OCI-LY3 (cell line): ENCODE data around the gene AATK.

Source experiments
- H2AFZ ChIP-seq: fragments of 200-600, 300-600 bp; shearing (Covaris generic); 2 replicates; pipeline ENCODE4 v1.6.0; 2014; ENCODE audit warnings: antibody characterized with exemption, low read depth, low read length
- H3K27ac ChIP-seq: fragments of 200-600, 300-600 bp; sonication (generic); 2 replicates; pipeline ENCODE4 v1.5.1; 2014; ENCODE audit warnings: mild to moderate bottlenecking, low read length, moderate library complexity, mixed read lengths
- H3K27me3 ChIP-seq: fragments of 200-600, 300-600 bp; sonication (generic); 2 replicates; pipeline ENCODE4 v1.6.1; 2014; ENCODE audit warnings: low read depth, low read length, mixed read lengths
- H3K36me3 ChIP-seq: fragments of 200-600, 300-600 bp; sonication (generic); replicated peaks from 2 replicates; pipeline ENCODE3; 2014; ENCODE audit warnings: low read depth, low read length, mixed read lengths
- H3K4me1 ChIP-seq: fragments of 300-600, 200-600 bp; sonication (generic); 2 replicates; pipeline ENCODE4 v1.6.1; 2014; ENCODE audit warnings: low read length, mixed read lengths
- H3K4me2 ChIP-seq: fragments of 200-600, 300-600 bp; sonication (generic); 2 replicates; pipeline ENCODE4 v1.6.1; 2014; ENCODE audit warnings: low read length, mixed read lengths
- H3K4me3 ChIP-seq: fragments of 300-600, 200-600 bp; sonication (generic); 2 replicates; pipeline ENCODE4 v1.5.1; 2014; ENCODE audit warnings: antibody characterized with exemption, mild to moderate bottlenecking, low read length, moderate library complexity
- H3K79me2 ChIP-seq: fragments of 300-600, 200-600 bp; shearing (Covaris generic); 2 replicates; pipeline ENCODE4 v1.6.1; 2014; ENCODE audit warnings: mild to moderate bottlenecking, low read length, mixed read lengths
- H3K9ac ChIP-seq: fragments of 300-600, 200-600 bp; shearing (Covaris generic); 2 replicates; pipeline ENCODE4 v1.6.0; 2014; ENCODE audit warnings: mild to moderate bottlenecking, low read length, moderate library complexity
- H3K9me3 ChIP-seq: fragments of 200-600, 300-600 bp; shearing (Covaris generic); 2 replicates; pipeline ENCODE4 v1.6.1; 2014; ENCODE audit warnings: low read length, mixed read lengths; ENCODE audit not compliant: insufficient read depth
- H4K20me1 ChIP-seq: fragments of 200-600, 300-600 bp; sonication (generic); 2 replicates; pipeline ENCODE4 v1.6.1; 2016; ENCODE audit warnings: low read length, mixed read lengths; ENCODE audit not compliant: insufficient read depth
- CTCF ChIP-seq: fragments of 200-600, 300-600 bp; sonication (generic); IDR thresholded peaks from 2 replicates; pipeline ENCODE4 v1.5.1; 2014; ENCODE audit warnings: antibody characterized with exemption, low read length, low read depth
- EZH2phosphoT487 ChIP-seq: fragments of 200-600 bp; shearing (Covaris generic); IDR thresholded peaks from 2 replicates; pipeline ENCODE4 v1.6.1; 2018; ENCODE audit warnings: antibody characterized with exemption, mixed run types, low read depth

The AATK gene

GRCh38 chr17:81179220-81179619 is 13.2 kb upstream of the AATK start:
- Histone ChIP-seq H3K79me2 (no peaks in the 10 kb centered on the region), H3K36me3 (no peaks in the 10 kb centered on the region), H3K27ac (no peak overlapping the region), H3K4me3 (no peak overlapping the region), H3K9me3 (no peaks in the 10 kb centered on the region), H4K20me1 (no peaks in the 10 kb centered on the region), H2AFZ (no peak overlapping the region), H3K9ac (no peak overlapping the region), H3K27me3 (no peaks in the 10 kb centered on the region), H3K4me2 (no peak overlapping the region), H3K4me1 (no peaks in the 10 kb centered on the region)
- TF ChIP-seq CTCF = no peak
- TF ChIP-seq EZH2phosphoT487 = no peak

GRCh38 chr17:81178136-81179091 is 12.4 kb upstream of the AATK start:
- no peaks in the 10 kb centered on the region for H3K36me3 ChIP-seq
- no peaks in the 10 kb centered on the region for H3K79me2 ChIP-seq
- H3K9me3 ChIP-seq = no peaks in the 10 kb centered on the region
- H2AFZ ChIP-seq = no peak overlapping the region
- no peaks in the 10 kb centered on the region for H3K4me1 ChIP-seq
- no peaks in the 10 kb centered on the region for H3K27me3 ChIP-seq
- no peaks in the 10 kb centered on the region for H4K20me1 ChIP-seq
- no peak overlapping the region for H3K4me3 ChIP-seq
- H3K27ac ChIP-seq = no peak overlapping the region
- H3K9ac ChIP-seq = no peak overlapping the region
- no peak overlapping the region for H3K4me2 ChIP-seq
- no peak for TF ChIP-seq EZH2phosphoT487
- TF ChIP-seq CTCF = no peak

- Histone ChIP-seq H3K4me3 (no peak overlapping the region), H3K27me3 (no peaks in the 10 kb centered on the region), H3K9ac (no peak overlapping the region), H3K36me3 (no peaks in the 10 kb centered on the region), H3K27ac (no peak overlapping the region), H3K4me1 (no peaks in the 10 kb centered on the region), H3K4me2 (no peak overlapping the region), H4K20me1 (no peaks in the 10 kb centered on the region), H2AFZ (no peak overlapping the region), H3K79me2 (no peaks in the 10 kb centered on the region), H3K9me3 (no peaks in the 10 kb centered on the region)
- TF ChIP-seq CTCF (no peak), EZH2phosphoT487 (no peak)
Observed at GRCh38 chr17:81176666-81177065, 10.6 kb upstream of the AATK start.

GRCh38 chr17:81173762-81174155 is 7.7 kb upstream of the AATK start:
- H3K4me2 ChIP-seq = no peak overlapping the region
- no peak overlapping the region for H3K4me3 ChIP-seq

More at GRCh38 chr17:81173762-81174155, 7.7 kb upstream of the AATK start:
- no peaks in the 10 kb centered on the region for H3K9me3 ChIP-seq
- TF ChIP-seq CTCF (no peak), EZH2phosphoT487 (no peak)
- H3K27me3 ChIP-seq = no peaks in the 10 kb centered on the region
- no peaks in the 10 kb centered on the region for H3K36me3 ChIP-seq
- no peaks in the 10 kb centered on the region for H4K20me1 ChIP-seq
- no peak overlapping the region for H2AFZ ChIP-seq
- no peak overlapping the region for H3K9ac ChIP-seq
- H3K79me2 ChIP-seq = no peaks in the 10 kb centered on the region
- H3K27ac ChIP-seq = no peak overlapping the region
- H3K4me1 ChIP-seq = no peaks in the 10 kb centered on the region
